Stomach (tissue), 9 donors: ENCODE data around the gene TMPRSS15. TPM values are rescaled to one million over a fixed set of nuclear protein-coding genes. Genes with fewer than 3 reads are reported as not detected.
A peak's percentile ranks its signal among the peaks of the same experiment; 100 is the strongest.
"Not testable (repeated sequence)": the region's sequence is repeated elsewhere in the genome, so short reads cannot be mapped to it uniquely, and the experiment has no call there.

Experiments
- DNase-seq, 2 donors: peaks; one replicate each; pipeline versions ENCODE4 v3.0.0 to v3.0.0-alpha.2; 2013 to 2019
- H3K27ac ChIP-seq, 5 donors: fragments of 200-600 bp in 4 of 5; sonication (generic) in 4 of 5; one replicate each; pipeline ENCODE4 v1.5.1; 2013 to 2019; ENCODE audit warnings: mild to moderate bottlenecking in 1 of 5, moderate library complexity in 1 of 5
- H3K27me3 ChIP-seq, 3 donors: fragments of 200-600 bp; sonication (generic); one replicate each; pipeline ENCODE4 v1.5.1; 2017 to 2019; ENCODE audit warnings: mixed run types in 1 of 3
- H3K36me3 ChIP-seq, 4 donors: fragments of 200-600 bp; sonication (generic); 1 replicate in 3 of 4; 2 replicates in 1 of 4; pipeline ENCODE4 v1.5.1; 2016 to 2019
- H3K4me1 ChIP-seq, 4 donors: fragments of 200-600 bp; sonication (generic); one replicate each; pipeline ENCODE4 v1.5.1; 2016 to 2019
- H3K4me3 ChIP-seq, 4 donors: fragments of 200-600 bp; sonication (generic) in 3 of 4; one replicate each; pipeline ENCODE4 v1.5.1; 2016 to 2019; ENCODE audit warnings: mild to moderate bottlenecking in 1 of 4
- H3K9me3 ChIP-seq, 4 donors: fragments of 200-600 bp; sonication (generic); one replicate each; pipeline ENCODE4 v1.5.1; 2016 to 2019
- EP300 ChIP-seq: sonication (generic); formaldehyde crosslinking; IDR thresholded peaks from one replicate; pipeline ENCODE4 v1.6.1; 2017; ENCODE audit warnings: antibody characterized with exemption
- POLR2A ChIP-seq, 4 donors: fragments of 450-650 bp; IDR thresholded peaks; one replicate each; pipeline ENCODE4 v1.6.1; 2016; ENCODE audit warnings: antibody characterized with exemption in 4 of 4, control low read depth in 2 of 4, mild to moderate bottlenecking in 1 of 4, moderate library complexity in 1 of 4
- POLR2AphosphoS5 ChIP-seq, 3 donors: sonication (generic); formaldehyde crosslinking; IDR thresholded peaks; one replicate each; pipeline ENCODE4 v1.6.1; 2016; ENCODE audit warnings: antibody characterized with exemption in 3 of 3
- WGBS, 5 donors: extraction: QIAGEN DNeasy Blood & Tissue Kit in 3 of 5; methylation state at CpG; one replicate each; pipeline versions ENCODE4 v1.1.5 to v1.1.7; 2013 to 2018; 5-methylcytosine and 5-hydroxymethylcytosine counted together
- intact Hi-C: fragments of 100-400 bp; cut with DNase I; formaldehyde crosslinking; loops from one replicate; pipeline ENCODE4 v1.15.1; 2023; ENCODE audit warnings: low total_unique reads
- polyA plus RNA-seq, 3 donors: library from polyadenylated mRNA; stranded (reverse); fragments of 200-250 nt; gene quantifications; one replicate each; pipeline ENCODE4 v1.2.3, GENCODE V29; 2013
- total RNA-seq, 5 donors: library from RNA; depleted of rRNA; stranded (reverse); fragments of >200 nt; gene quantifications; one replicate each; pipeline versions ENCODE4 v1.1.0 to v1.2.3, GENCODE V29; 2014 to 2016
- TF ChIP-seq, protein P1 (sequence below), 7 experiments: fragments of 450-650 bp in 4 of 7; fragments of 200-600 bp in 3 of 7; sonication (generic) in 3 of 7; IDR thresholded peaks; one replicate each; pipeline ENCODE4 v1.5.1; 2016 to 2019; ENCODE audit warnings: antibody characterized with exemption in 7 of 7, control low read depth in 2 of 7, mild to moderate bottlenecking in 1 of 7
- donor health status: healthy with polysubstance abuse.
- donor health status: Bipolar disorder and iron deficiency.
- donor health status: healthy.

Gene TMPRSS15
- total and polyA plus RNA-seq, 8 donors = not detected

DNA sequence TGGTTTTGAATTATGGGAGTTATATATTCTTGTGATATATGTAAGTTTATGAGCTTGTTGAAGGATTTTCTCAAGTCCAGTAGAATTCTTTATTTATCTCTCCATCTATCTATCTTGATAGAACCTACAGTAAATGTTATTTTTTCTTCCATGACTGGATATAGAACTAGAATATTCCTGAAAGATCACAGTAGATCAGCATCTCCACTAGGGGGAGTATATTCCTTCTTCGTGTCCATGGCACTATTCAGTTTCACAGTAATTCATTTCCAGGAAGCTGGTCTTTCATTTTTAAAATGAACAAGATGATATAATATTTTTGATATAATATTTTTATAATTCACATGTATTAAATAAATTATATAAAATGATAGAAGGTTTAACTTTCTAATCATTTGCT, 18.8 kb downstream of the TMPRSS15 start:
- intact Hi-C loops = no loop called here

DNA sequence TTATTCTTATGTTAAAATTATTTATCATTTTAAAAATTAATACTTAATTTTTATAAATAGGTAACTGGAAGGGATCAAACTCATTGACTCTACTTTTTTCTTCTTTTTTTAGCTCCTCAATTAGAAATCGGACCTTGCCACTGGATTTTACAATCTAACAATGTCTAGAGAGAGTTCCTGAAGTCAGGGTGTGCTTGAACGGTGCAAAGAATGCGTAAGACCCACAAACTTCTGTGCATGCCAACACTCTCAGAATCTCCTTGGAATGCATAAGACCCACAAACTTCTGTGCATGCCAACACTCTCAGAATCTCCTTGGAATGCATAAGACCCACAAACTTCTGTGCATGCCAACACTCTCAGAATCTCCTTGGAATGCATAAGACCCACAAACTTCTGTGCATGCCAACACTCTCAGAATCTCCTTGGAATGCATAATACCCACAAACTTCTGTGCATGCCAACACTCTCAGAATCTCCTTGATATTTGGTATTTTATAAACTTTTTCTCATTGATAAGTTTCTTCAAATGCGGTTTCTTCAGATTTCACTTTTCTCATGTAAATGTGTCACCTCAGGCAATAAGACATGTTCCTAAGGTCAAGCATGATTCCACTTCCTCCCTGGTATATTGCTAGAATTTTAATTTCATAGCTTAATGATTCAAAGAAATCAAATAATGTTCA, 20.5 kb downstream of the TMPRSS15 start:
- H3K4me1 ChIP-seq, intact Hi-C loops, H3K27ac ChIP-seq, H3K4me3 ChIP-seq, H3K9me3 ChIP-seq, H3K36me3 ChIP-seq, H3K27me3 ChIP-seq, DNase-seq: not testable (repeated sequence)
- WGBS, 5 donors = 76 to 89% (median 88%) methylated on average over 4 of the region's 4 CpGs

More for the DNA sequence above, 18.8 kb downstream of the TMPRSS15 start:
- Histone ChIP-seq H3K4me3 (no peak overlapping the region), H3K4me1 (no peaks in the 10 kb centered on the region), H3K27me3 (no peaks in the 10 kb centered on the region), H3K9me3 (no peaks in the 10 kb centered on the region), H3K36me3 (no peaks in the 10 kb centered on the region), H3K27ac (no peak overlapping the region)
- 6 to 14% (median 10%) methylated on average over 1 of the region's 1 CpG for WGBS, 5 donors
- DNase-seq = peak in 1 of 2 donors; percentile 36
- no peak for TF ChIP-seq POLR2AphosphoS5 (IDR thresholded peaks at IDR 0.05)
- no peak for TF ChIP-seq EP300
- TF ChIP-seq, protein P1, sequence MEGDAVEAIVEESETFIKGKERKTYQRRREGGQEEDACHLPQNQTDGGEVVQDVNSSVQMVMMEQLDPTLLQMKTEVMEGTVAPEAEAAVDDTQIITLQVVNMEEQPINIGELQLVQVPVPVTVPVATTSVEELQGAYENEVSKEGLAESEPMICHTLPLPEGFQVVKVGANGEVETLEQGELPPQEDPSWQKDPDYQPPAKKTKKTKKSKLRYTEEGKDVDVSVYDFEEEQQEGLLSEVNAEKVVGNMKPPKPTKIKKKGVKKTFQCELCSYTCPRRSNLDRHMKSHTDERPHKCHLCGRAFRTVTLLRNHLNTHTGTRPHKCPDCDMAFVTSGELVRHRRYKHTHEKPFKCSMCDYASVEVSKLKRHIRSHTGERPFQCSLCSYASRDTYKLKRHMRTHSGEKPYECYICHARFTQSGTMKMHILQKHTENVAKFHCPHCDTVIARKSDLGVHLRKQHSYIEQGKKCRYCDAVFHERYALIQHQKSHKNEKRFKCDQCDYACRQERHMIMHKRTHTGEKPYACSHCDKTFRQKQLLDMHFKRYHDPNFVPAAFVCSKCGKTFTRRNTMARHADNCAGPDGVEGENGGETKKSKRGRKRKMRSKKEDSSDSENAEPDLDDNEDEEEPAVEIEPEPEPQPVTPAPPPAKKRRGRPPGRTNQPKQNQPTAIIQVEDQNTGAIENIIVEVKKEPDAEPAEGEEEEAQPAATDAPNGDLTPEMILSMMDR (IDR thresholded peaks at IDR 0.05) = peak in 3 of 7 experiments; percentile 18 to 47 (median 36)
- no peak for TF ChIP-seq POLR2A (IDR thresholded peaks at IDR 0.05)

DNA sequence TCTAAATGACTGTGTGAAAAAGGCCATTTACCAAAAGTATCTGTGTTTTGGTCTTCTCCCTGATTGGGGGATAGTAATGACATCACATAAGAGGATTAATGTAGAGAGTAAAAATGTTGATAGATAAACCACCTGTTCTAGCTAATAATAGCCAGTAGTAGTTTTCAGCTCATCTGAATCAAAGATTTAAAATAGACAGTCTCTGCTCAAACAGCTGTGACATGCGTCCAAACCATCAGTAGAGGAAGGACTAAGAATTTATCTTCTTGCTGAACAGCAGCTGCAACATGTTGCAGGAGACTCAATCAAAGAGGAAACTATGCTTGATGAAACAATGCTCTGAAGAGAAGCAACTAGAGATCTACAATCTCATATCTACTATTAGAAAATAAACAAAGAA, 21.4 kb downstream of the TMPRSS15 start:
- no peak for DNase-seq
- Histone ChIP-seq H3K36me3 (no peaks in the 10 kb centered on the region), H3K27ac (no peak overlapping the region), H3K9me3 (no peaks in the 10 kb centered on the region), H3K4me3 (no peak overlapping the region), H3K27me3 (no peaks in the 10 kb centered on the region), H3K4me1 (no peaks in the 10 kb centered on the region)
- intact Hi-C loops = no loop called here
- TF ChIP-seq, protein P1 (IDR thresholded peaks at IDR 0.05) = no peak
- TF ChIP-seq POLR2AphosphoS5 (IDR thresholded peaks at IDR 0.05) = no peak
- no peak for TF ChIP-seq POLR2A (IDR thresholded peaks at IDR 0.05)
- TF ChIP-seq EP300 = no peak
- 0 to 9% (median 0%) methylated on average over 1 of the region's 1 CpG for WGBS, 5 donors

DNA sequence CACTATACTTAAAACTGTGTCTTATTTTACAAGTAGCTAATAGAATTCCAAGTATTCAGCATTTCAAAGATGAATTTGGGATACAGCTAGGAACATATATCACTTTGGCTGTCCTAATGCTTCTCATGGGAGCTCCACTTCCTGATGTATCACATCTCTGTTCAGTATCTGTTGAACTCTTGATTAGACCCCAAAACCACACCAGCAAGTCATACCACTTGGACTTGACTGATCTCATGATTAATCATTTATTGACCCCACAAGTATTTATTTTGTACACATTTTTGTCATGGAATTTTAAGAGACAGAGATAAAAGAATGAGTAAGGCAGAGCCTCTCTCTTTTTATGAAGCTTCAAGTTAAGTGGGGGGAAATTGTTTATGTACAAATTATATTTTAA, 30.0 kb downstream of the TMPRSS15 start:
- DNase-seq = no peak
- H3K27me3 ChIP-seq = no peaks in the 10 kb centered on the region
- TF ChIP-seq POLR2AphosphoS5 (IDR thresholded peaks at IDR 0.05) (no peak), POLR2A (IDR thresholded peaks at IDR 0.05) (no peak), EP300 (no peak)
- TF ChIP-seq, protein P1 (IDR thresholded peaks at IDR 0.05) = no peak
- H3K27ac ChIP-seq = no peak overlapping the region
- intact Hi-C loops = no loop called here
- H3K4me3 ChIP-seq = no peak overlapping the region
- H3K9me3 ChIP-seq = no peaks in the 10 kb centered on the region
- H3K4me1 ChIP-seq = no peaks in the 10 kb centered on the region
- no peaks in the 10 kb centered on the region for H3K36me3 ChIP-seq

DNA sequence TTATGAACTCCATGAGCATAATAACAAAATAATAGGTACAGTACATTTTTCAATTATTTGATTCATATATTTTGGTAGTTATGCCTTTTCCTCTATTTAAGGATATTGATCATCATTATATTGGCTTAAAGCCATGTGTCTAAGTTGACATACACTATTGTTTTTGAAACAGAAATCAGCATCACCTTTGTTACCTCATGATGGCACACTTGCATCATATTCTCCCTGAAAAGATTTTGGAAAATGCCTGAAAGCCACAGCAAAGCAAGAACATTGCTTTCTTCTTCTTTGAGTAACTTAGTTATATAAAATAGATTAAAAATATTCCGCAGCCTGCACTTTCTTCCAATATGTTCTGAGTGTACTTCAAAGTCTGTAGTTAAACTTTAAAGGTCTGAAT, 33.3 kb downstream of the TMPRSS15 start:
- TF ChIP-seq, protein P1 (IDR thresholded peaks at IDR 0.05) = no peak
- TF ChIP-seq POLR2AphosphoS5 (IDR thresholded peaks at IDR 0.05) = no peak
- no peak for TF ChIP-seq EP300
- no peak for TF ChIP-seq POLR2A (IDR thresholded peaks at IDR 0.05)
- H3K4me1 ChIP-seq = no peaks in the 10 kb centered on the region
- H3K27me3 ChIP-seq = no peaks in the 10 kb centered on the region
- WGBS, 5 donors = 74 to 90% (median 85%) methylated on average over 1 of the region's 1 CpG
- H3K4me3 ChIP-seq = no peak overlapping the region
- DNase-seq = no peak
- no peak overlapping the region for H3K27ac ChIP-seq
- intact Hi-C loops = no loop called here
- H3K9me3 ChIP-seq = no peaks in the 10 kb centered on the region
- H3K36me3 ChIP-seq = no peaks in the 10 kb centered on the region
